Fibroblast of skin of right quadriceps (primary cell): ENCODE measurements around the gene KLF17.
"Not testable (repeated sequence)": the region's sequence is repeated elsewhere in the genome, so short reads cannot be mapped to it uniquely, and the experiment has no call there.

Experiments
- DNase-seq: peaks from one replicate; pipeline ENCODE4 v3.0.0-alpha.2; 2013

Gene KLF17

GRCh38 chr1:44111861-44112260 is 6.8 kb upstream of the KLF17 start:
- no peak for DNase-seq

GRCh38 chr1:44112486-44112885 is 6.1 kb upstream of the KLF17 start:
- DNase-seq: no peak

GRCh38 chr1:44113095-44113609 is 5.5 kb upstream of the KLF17 start:
- DNase-seq: no peak

- DNase-seq: no peak
Observed at GRCh38 chr1:44114098-44114497, 4.5 kb upstream of the KLF17 start.

GRCh38 chr1:44117272-44117671 is 1.3 kb upstream of the KLF17 start:
- not testable (repeated sequence) for DNase-seq

GRCh38 chr1:44119525-44119924 is 904 bp downstream of the KLF17 start:
- DNase-seq: no peak

- DNase-seq: no peak
Observed at GRCh38 chr1:44120398-44120949, 1.9 kb downstream of the KLF17 start.

GRCh38 chr1:44129616-44130500 is 11.2 kb downstream of the KLF17 start:
- DNase-seq: no peak

- no peak for DNase-seq
Observed at GRCh38 chr1:44131411-44131810, 12.8 kb downstream of the KLF17 start.

- no peak for DNase-seq
Observed at GRCh38 chr1:44134071-44134920, 15.7 kb downstream of the KLF17 start.

GRCh38 chr1:44135886-44136285 is 17.3 kb downstream of the KLF17 start:
- no peak for DNase-seq

- DNase-seq: no peak
Observed at GRCh38 chr1:44138239-44138638, 19.6 kb downstream of the KLF17 start.

- not testable (repeated sequence) for DNase-seq
Observed at GRCh38 chr1:44139565-44139964, 20.9 kb downstream of the KLF17 start.

GRCh38 chr1:44141531-44141930 is 22.9 kb downstream of the KLF17 start, which contains the start of gene KLF18:
Gene KLF18, minus strand, starts transcription at chr1:44141631. Its CDS starts 0 bp downstream, at chr1:44141631.
- no peak for DNase-seq

- DNase-seq: no peak
Observed at GRCh38 chr1:44144962-44145756, 26.5 kb downstream of the KLF17 start.

- DNase-seq: no peak
Observed at GRCh38 chr1:44146536-44147361, 28.1 kb downstream of the KLF17 start.

- DNase-seq: no peak
Observed at GRCh38 chr1:44147582-44147981, 29.0 kb downstream of the KLF17 start.

- DNase-seq: no peak
Observed at GRCh38 chr1:44151332-44151731, 32.7 kb downstream of the KLF17 start.

- no peak for DNase-seq
Observed at GRCh38 chr1:44151808-44152207, 33.2 kb downstream of the KLF17 start.

- DNase-seq: no peak
Observed at GRCh38 chr1:44152692-44153091, 34.1 kb downstream of the KLF17 start.

GRCh38 chr1:44154049-44154448 is 35.4 kb downstream of the KLF17 start:
- no peak for DNase-seq
